Activated CD4-positive, CD25-positive, alpha-beta regulatory T cell (primary cell): ENCODE measurements around the gene RPL31.

Source experiments
- DNase-seq, 4 experiments: peaks; one replicate each; lab custom pipeline; 2025; lab: John Stamatoyannopoulos, UW

RPL31 gene

GRCh38 chr2:100995309-100996075, 6.6 kb upstream of the RPL31 start:
- no peak for DNase-seq

- DNase-seq = no peak
Measured at GRCh38 chr2:100997509-100998234, 4.4 kb upstream of the RPL31 start.

GRCh38 chr2:100998235-100998573, 3.9 kb upstream of the RPL31 start:
- DNase-seq = no peak

- DNase-seq = no peak
Measured at GRCh38 chr2:100999995-101000394, 2.1 kb upstream of the RPL31 start.

GRCh38 chr2:101002562-101003277, 631 bp downstream of the RPL31 start:
- no peak for DNase-seq

- DNase-seq = no peak
Measured at GRCh38 chr2:101003278-101003775, 1.2 kb downstream of the RPL31 start.

- DNase-seq = no peak
Measured at GRCh38 chr2:101004620-101005325, 2.7 kb downstream of the RPL31 start.

GRCh38 chr2:101006065-101006715, 4.1 kb downstream of the RPL31 start:
- no peak for DNase-seq

GRCh38 chr2:101007415-101008345, 5.6 kb downstream of the RPL31 start:
- no peak for DNase-seq

GRCh38 chr2:101011152-101011551, 9.1 kb downstream of the RPL31 start:
- no peak for DNase-seq

- no peak for DNase-seq
Measured at GRCh38 chr2:101012054-101012705, 10.1 kb downstream of the RPL31 start.

- DNase-seq = no peak
Measured at GRCh38 chr2:101012706-101013181, 10.7 kb downstream of the RPL31 start.

- DNase-seq = no peak
Measured at GRCh38 chr2:101014264-101014857, 12.3 kb downstream of the RPL31 start.

GRCh38 chr2:101017371-101017770, 15.3 kb downstream of the RPL31 start:
- DNase-seq = no peak

GRCh38 chr2:101018934-101019333, 16.8 kb downstream of the RPL31 start:
- no peak for DNase-seq

- DNase-seq = no peak
Measured at GRCh38 chr2:101022221-101022620, 20.1 kb downstream of the RPL31 start.

GRCh38 chr2:101023327-101024107, 21.4 kb downstream of the RPL31 start:
- no peak for DNase-seq

- DNase-seq = no peak
Measured at GRCh38 chr2:101025561-101025960, 23.5 kb downstream of the RPL31 start.
